ENCODE results near the gene GALT. TPM values are rescaled to one million over a fixed set of nuclear protein-coding genes. Genes with fewer than 3 reads are reported as not detected.

The GALT gene
- total RNA-seq, 1 donor from 2014 or later = 35.5 TPM

GRCh38 chr9:34669809-34670562 is 23.5 kb downstream of the GALT start:
- Mint-ChIP-seq H3K27ac (ENCODE audit: unreplicated experiment) (no peak overlapping the region), H3K36me3 (ENCODE audit: low read depth) (peaks cover 2% of the 10 kb centered on the region), H3K4me3 (ENCODE audit: unreplicated experiment) (no peak overlapping the region), H3K9me3 (ENCODE audit: low read depth) (peaks cover 2% of the 10 kb centered on the region), H3K27me3 (ENCODE audit: low read depth) (no peaks in the 10 kb centered on the region), H3K4me1 (ENCODE audit: low read depth) (peaks cover 11% of the 10 kb centered on the region)
- no peak for TF ChIP-seq CTCF (IDR thresholded peaks at IDR 0.05)
- no peak for DNase-seq (ENCODE audit: low spot score)

DNA sequence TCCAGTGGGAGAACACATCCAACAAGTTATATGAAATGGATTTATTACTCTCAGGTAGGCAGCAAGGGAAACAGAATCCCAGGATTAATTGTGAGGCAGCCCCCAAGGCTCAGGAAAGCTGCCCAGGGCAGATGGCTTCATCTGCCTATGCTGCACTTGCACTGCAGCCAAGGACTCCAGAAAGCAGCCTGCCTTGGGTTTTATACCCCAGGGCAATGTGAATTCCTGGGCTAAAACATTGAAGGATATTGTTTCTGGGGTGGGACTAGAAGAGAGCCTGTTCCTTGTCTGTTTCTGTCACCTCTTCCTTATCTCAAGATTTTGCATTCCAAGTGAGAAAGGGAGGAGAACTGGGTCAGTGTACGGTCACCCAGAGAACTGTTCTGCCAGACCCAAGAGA is 24.8 kb downstream of the GALT start:
- no peak for TF ChIP-seq CTCF (IDR thresholded peaks at IDR 0.05)
- Mint-ChIP-seq H3K4me1 (ENCODE audit: low read depth) (peaks cover 8% of the 10 kb centered on the region), H3K27me3 (ENCODE audit: low read depth) (no peaks in the 10 kb centered on the region), H3K9me3 (ENCODE audit: low read depth) (peaks cover 2% of the 10 kb centered on the region), H3K4me3 (ENCODE audit: unreplicated experiment) (no peak overlapping the region), H3K36me3 (ENCODE audit: low read depth) (peaks cover 2% of the 10 kb centered on the region), H3K27ac (ENCODE audit: unreplicated experiment) (no peak overlapping the region)
- no peak for DNase-seq (ENCODE audit: low spot score)

DNA sequence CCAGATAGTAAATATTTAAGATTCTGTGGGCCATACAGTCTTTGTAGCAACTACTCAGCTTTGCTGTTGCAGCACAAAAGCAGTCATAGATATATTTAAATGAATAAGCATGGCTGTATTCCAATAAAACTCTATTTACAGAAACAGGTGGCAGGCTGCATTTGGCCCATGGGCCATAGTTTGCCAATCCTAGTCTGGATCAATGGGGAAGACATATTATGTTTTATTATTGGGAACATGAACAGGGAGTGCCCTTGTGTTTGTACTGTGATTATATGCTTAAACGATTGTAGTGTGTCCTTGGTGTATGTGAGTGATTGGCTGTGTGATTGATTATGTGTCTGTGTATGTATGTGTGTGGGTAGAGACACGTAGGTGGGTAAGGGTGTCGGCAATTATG is 28.0 kb downstream of the GALT start:
- H3K27ac Mint-ChIP-seq (ENCODE audit: unreplicated experiment) = no peak overlapping the region
- H3K4me3 Mint-ChIP-seq (ENCODE audit: unreplicated experiment) = no peak overlapping the region
- H3K9me3 Mint-ChIP-seq (ENCODE audit: low read depth) = peaks cover 2% of the 10 kb centered on the region
- H3K27me3 Mint-ChIP-seq (ENCODE audit: low read depth) = no peaks in the 10 kb centered on the region
- no peak for DNase-seq (ENCODE audit: low spot score)
- H3K4me1 Mint-ChIP-seq (ENCODE audit: low read depth) = no peaks in the 10 kb centered on the region
- TF ChIP-seq CTCF (IDR thresholded peaks at IDR 0.05) = no peak
- no peaks in the 10 kb centered on the region for H3K36me3 Mint-ChIP-seq (ENCODE audit: low read depth)

- Mint-ChIP-seq H3K36me3 (ENCODE audit: low read depth) (no peaks in the 10 kb centered on the region), H3K27ac (ENCODE audit: unreplicated experiment) (no peak overlapping the region), H3K4me3 (ENCODE audit: unreplicated experiment) (no peak overlapping the region), H3K27me3 (ENCODE audit: low read depth) (no peaks in the 10 kb centered on the region), H3K4me1 (ENCODE audit: low read depth) (no peaks in the 10 kb centered on the region), H3K9me3 (ENCODE audit: low read depth) (peaks cover 2% of the 10 kb centered on the region)
- TF ChIP-seq CTCF (IDR thresholded peaks at IDR 0.05) = peak; percentile 76
- DNase-seq (ENCODE audit: low spot score) = no peak
These were observed 28.7 kb downstream of the GALT start for GRCh38 chr9:34675048-34675714.

- Mint-ChIP-seq H3K4me3 (ENCODE audit: unreplicated experiment) (no peak overlapping the region), H3K9me3 (ENCODE audit: low read depth) (peaks cover 2% of the 10 kb centered on the region), H3K27ac (ENCODE audit: unreplicated experiment) (no peak overlapping the region), H3K36me3 (ENCODE audit: low read depth) (peaks cover 2% of the 10 kb centered on the region), H3K27me3 (ENCODE audit: low read depth) (no peaks in the 10 kb centered on the region), H3K4me1 (ENCODE audit: low read depth) (no peaks in the 10 kb centered on the region)
- DNase-seq (ENCODE audit: low spot score) = no peak
- no peak for TF ChIP-seq CTCF (IDR thresholded peaks at IDR 0.05)
These were observed 29.4 kb downstream of the GALT start for GRCh38 chr9:34675869-34676268.

All from chondrocyte (in vitro differentiated cells).